Transverse colon (tissue), 4 donors: ENCODE measurements around the gene KRTAP4-3. TPM values are rescaled to one million over a fixed set of nuclear protein-coding genes. Genes with fewer than 3 reads are reported as not detected.
"Not testable (repeated sequence)": the region's sequence is repeated elsewhere in the genome, so short reads cannot be mapped to it uniquely, and the experiment has no call there.

Experiments used
- DNase-seq: peaks from one replicate; pipeline ENCODE4 v3.0.0-alpha.2; 2019
- H3K27ac ChIP-seq, 4 donors: fragments of 200-600 bp; sonication (generic); 2 replicates each; pipeline ENCODE4 v1.5.1; 2016 to 2018; ENCODE audit warnings: inconsistent platforms in 4 of 4
- H3K27me3 ChIP-seq: fragments of 200-600 bp; sonication (generic); 2 replicates; pipeline ENCODE4 v1.5.1; 2017; ENCODE audit warnings: inconsistent platforms
- H3K36me3 ChIP-seq, 4 donors: fragments of 200-600 bp; sonication (generic); 2 replicates each; pipeline ENCODE4 v1.5.1; 2017 to 2019; ENCODE audit warnings: inconsistent platforms in 4 of 4
- H3K4me1 ChIP-seq, 4 donors: fragments of 200-600 bp; sonication (generic); 2 replicates each; pipeline ENCODE4 v1.5.1; 2017 to 2020; ENCODE audit warnings: inconsistent platforms in 4 of 4
- H3K4me3 ChIP-seq, 4 donors: fragments of 200-600 bp; sonication (generic); 1 replicate in 1 of 4; 2 replicates in 3 of 4; pipeline versions ENCODE4 v1.5.1 to v1.6.1; 2017 to 2019; ENCODE audit warnings: inconsistent platforms in 4 of 4
- H3K9me3 ChIP-seq, 2 donors: fragments of 200-600 bp; sonication (generic); 2 replicates each; pipeline ENCODE4 v1.5.1; 2017 to 2019; ENCODE audit warnings: inconsistent platforms in 2 of 2
- EP300 ChIP-seq: sonication (generic); formaldehyde crosslinking; IDR thresholded peaks from one replicate; pipeline ENCODE4 v1.6.1; 2017; ENCODE audit warnings: antibody characterized with exemption, low read depth
- POLR2A ChIP-seq: fragments of 450-650 bp; IDR thresholded peaks from one replicate; pipeline ENCODE4 v1.6.1; 2016; ENCODE audit warnings: antibody characterized with exemption, mild to moderate bottlenecking, moderate library complexity
- POLR2AphosphoS5 ChIP-seq, 3 donors: sonication (generic); formaldehyde crosslinking; IDR thresholded peaks; one replicate each; pipeline ENCODE4 v1.6.1; 2016; ENCODE audit warnings: antibody characterized with exemption in 3 of 3
- WGBS, 2 donors: methylation state at CpG; one replicate each; pipeline ENCODE4 v1.1.5; 2018; ENCODE audit warnings: low coverage in 1 of 2; 5-methylcytosine and 5-hydroxymethylcytosine counted together
- in situ Hi-C, 4 donors: fragments of 200-750 bp; cut with MboI; loops; one replicate each; pipeline versions ENCODE4 v1.15.0 to v1.15.1; 2017; ENCODE audit warnings: low sequenced_read_pairs in 3 of 4, low pct_ligation_motif_present in 1 of 4, low pct_unique_long_range_greater_than_20kb in 1 of 4
- intact Hi-C: fragments of 100-400 bp; cut with DNase I; formaldehyde crosslinking; loops from one replicate; pipeline ENCODE4 v1.15.1; 2023; ENCODE audit warnings: low total_unique reads
- total RNA-seq, 4 donors: library from RNA; depleted of rRNA; stranded (reverse); fragments of >200 nt; gene quantifications; one replicate each; pipeline ENCODE4 v1.1.0, GENCODE V29; 2016
- TF ChIP-seq, protein P1 (sequence below), 5 experiments: fragments of 200-600 bp in 3 of 5; fragments of 450-650 bp in 2 of 5; sonication (generic) in 3 of 5; IDR thresholded peaks; 1 replicate in 2 of 5; 2 replicates in 3 of 5; pipeline ENCODE4 v1.5.1; 2016 to 2017; ENCODE audit warnings: antibody characterized with exemption in 5 of 5, inconsistent platforms in 3 of 5, mild to moderate bottlenecking in 2 of 5, moderate library complexity in 1 of 5

Gene KRTAP4-3
- total RNA-seq, 4 donors from 2014 or later: not detected

DNA sequence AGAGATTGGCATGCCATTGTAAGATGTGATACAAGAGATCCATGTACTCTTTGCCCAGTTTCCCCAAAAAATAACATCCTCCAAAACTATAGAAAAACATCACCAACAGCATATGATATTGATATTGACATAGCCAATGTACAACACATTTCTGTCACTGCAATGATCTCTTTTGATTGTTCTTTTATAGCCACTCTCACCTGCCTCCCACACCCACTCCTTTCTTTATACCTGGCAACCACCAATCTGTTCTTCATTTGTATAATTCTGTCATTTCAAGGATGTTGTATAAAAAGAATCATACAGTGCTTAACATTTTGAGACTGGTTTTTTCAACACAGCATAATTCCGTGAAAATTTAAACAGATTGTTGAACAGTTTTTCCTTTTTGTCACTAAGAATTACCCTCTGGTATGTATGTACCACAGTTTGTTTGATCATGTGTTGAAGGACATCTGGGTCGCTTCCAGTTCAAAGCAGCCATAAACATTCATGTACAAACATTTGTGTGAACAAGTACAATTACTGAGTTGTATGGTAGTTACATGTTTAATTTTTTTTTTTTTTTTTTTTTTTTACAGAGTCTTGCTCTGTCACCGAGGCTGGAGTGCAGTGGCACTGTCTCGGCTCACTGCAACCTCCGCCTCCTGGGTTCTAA is 31.5 kb upstream of the KRTAP4-3 start:
- peak overlapping the region in 3 of 4 donors; percentile 1 to 41 (median 36) for H3K27ac ChIP-seq
- WGBS, 2 donors: 25 to 39% methylated on average over 2 to 5 of the region's 5 CpGs
- H3K4me3 ChIP-seq: no peak overlapping the region
- H3K27me3 ChIP-seq: no peaks in the 10 kb centered on the region
- no peaks in the 10 kb centered on the region for H3K9me3 ChIP-seq
- TF ChIP-seq POLR2AphosphoS5 (IDR thresholded peaks at IDR 0.05): peak in 1 of 3 donors; percentile 7
- no peak for TF ChIP-seq POLR2A
- peaks cover 0 to 10% (median 4%) of the 10 kb centered on the region in 4 donors for H3K4me1 ChIP-seq
- intact Hi-C loops (no loop called here), in situ Hi-C loops (no loop called here)
- DNase-seq: peak; percentile 20
- H3K36me3 ChIP-seq: no peaks in the 10 kb centered on the region

- in situ Hi-C loops: no loop called here
- Histone ChIP-seq H3K9me3 (no peaks in the 10 kb centered on the region), H3K36me3 (no peaks in the 10 kb centered on the region), H3K4me3 (no peak overlapping the region), H3K4me1 (peaks cover 0 to 10% (median 4%) of the 10 kb centered on the region in 4 donors), H3K27me3 (no peaks in the 10 kb centered on the region), H3K27ac (no peak overlapping the region)
- TF ChIP-seq, protein P1, sequence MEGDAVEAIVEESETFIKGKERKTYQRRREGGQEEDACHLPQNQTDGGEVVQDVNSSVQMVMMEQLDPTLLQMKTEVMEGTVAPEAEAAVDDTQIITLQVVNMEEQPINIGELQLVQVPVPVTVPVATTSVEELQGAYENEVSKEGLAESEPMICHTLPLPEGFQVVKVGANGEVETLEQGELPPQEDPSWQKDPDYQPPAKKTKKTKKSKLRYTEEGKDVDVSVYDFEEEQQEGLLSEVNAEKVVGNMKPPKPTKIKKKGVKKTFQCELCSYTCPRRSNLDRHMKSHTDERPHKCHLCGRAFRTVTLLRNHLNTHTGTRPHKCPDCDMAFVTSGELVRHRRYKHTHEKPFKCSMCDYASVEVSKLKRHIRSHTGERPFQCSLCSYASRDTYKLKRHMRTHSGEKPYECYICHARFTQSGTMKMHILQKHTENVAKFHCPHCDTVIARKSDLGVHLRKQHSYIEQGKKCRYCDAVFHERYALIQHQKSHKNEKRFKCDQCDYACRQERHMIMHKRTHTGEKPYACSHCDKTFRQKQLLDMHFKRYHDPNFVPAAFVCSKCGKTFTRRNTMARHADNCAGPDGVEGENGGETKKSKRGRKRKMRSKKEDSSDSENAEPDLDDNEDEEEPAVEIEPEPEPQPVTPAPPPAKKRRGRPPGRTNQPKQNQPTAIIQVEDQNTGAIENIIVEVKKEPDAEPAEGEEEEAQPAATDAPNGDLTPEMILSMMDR (IDR thresholded peaks at IDR 0.05): no peak
- no peak for TF ChIP-seq EP300
- no peak for TF ChIP-seq POLR2A
- TF ChIP-seq POLR2AphosphoS5 (IDR thresholded peaks at IDR 0.05): no peak
- intact Hi-C loops: no loop called here
- DNase-seq: no peak
- WGBS, 2 donors: 23 to 33% methylated on average over 1 of the region's 1 CpG
Observed at GRCh38 chr17:41196068-41196467, 28.0 kb upstream of the KRTAP4-3 start.

GRCh38 chr17:41190328-41190727 is 22.3 kb upstream of the KRTAP4-3 start:
- no peak for TF ChIP-seq POLR2A
- TF ChIP-seq EP300: no peak
- TF ChIP-seq, protein P1 (IDR thresholded peaks at IDR 0.05): no peak
- no peak for TF ChIP-seq POLR2AphosphoS5 (IDR thresholded peaks at IDR 0.05)
- Histone ChIP-seq H3K9me3 (no peaks in the 10 kb centered on the region), H3K36me3 (no peaks in the 10 kb centered on the region), H3K4me1 (no peaks in the 10 kb centered on the region), H3K27me3 (peaks cover 7% of the 10 kb centered on the region), H3K4me3 (no peak overlapping the region), H3K27ac (no peak overlapping the region)
- intact Hi-C loops (no loop called here), in situ Hi-C loops (no loop called here)
- DNase-seq: no peak
- 90 to 94% methylated on average over 3 of the region's 3 CpGs for WGBS, 2 donors

- DNase-seq, H3K4me1 ChIP-seq, H3K36me3 ChIP-seq, intact Hi-C loops, H3K9me3 ChIP-seq, H3K27ac ChIP-seq, H3K4me3 ChIP-seq, in situ Hi-C loops, H3K27me3 ChIP-seq: not testable (repeated sequence)
- no CpG with 5 or more reads among the region's 1 CpG for WGBS, 2 donors
Observed at GRCh38 chr17:41189837-41190318, 21.9 kb upstream of the KRTAP4-3 start, which contains the start of gene KRTAP9-1. KRTAP9-1 (plus strand) TSS chr17:41189887; CDS start chr17:41189887, 0 bp downstream.

DNA sequence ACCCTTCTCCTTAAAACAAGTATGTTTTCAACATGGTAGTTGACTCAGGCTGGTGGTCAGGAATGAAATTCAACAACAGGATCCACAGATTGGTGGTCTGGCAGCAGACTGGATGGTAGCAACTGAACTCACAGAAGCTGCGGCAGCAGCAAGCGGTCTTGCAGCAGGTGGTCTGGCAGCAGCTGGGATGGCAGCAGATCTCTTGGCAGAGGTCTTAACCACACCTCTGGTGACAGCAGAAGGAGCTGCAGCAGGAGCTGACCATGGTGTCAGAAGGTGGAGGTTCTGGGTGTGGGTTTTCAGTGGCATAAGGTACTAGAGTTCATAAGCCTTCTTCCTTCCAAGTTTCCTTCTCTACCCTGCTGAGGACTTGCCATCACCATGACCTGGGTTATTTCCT is 18.9 kb upstream of the KRTAP4-3 start:
- TF ChIP-seq, protein P1 (IDR thresholded peaks at IDR 0.05): no peak
- TF ChIP-seq EP300 (no peak), POLR2AphosphoS5 (IDR thresholded peaks at IDR 0.05) (no peak), POLR2A (no peak)
- Histone ChIP-seq H3K27me3 (peaks cover 13% of the 10 kb centered on the region), H3K36me3 (no peaks in the 10 kb centered on the region), H3K4me1 (peaks cover 0 to 8% (median 0%) of the 10 kb centered on the region in 4 donors), H3K27ac (no peak overlapping the region), H3K4me3 (no peak overlapping the region), H3K9me3 (no peaks in the 10 kb centered on the region)
- intact Hi-C loops (no loop called here), in situ Hi-C loops (no loop called here)
- WGBS, 2 donors: 100% methylated on average over 2 of the region's 2 CpGs; no CpG with 5 or more reads in 1 of the 2 donors
- no peak for DNase-seq
